GM18861 (cell line): Measurements from ENCODE around the gene ZFAND3.
"Not testable (repeated sequence)": the region's sequence is repeated elsewhere in the genome, so short reads cannot be mapped to it uniquely, and the experiment has no call there.

Source experiments
- ATAC-seq: cut with Tn5 transposase; IDR thresholded peaks from one replicate; pipeline ENCODE4 v1.9.1; 2021; ENCODE audit not compliant: unreplicated experiment

Gene ZFAND3

DNA sequence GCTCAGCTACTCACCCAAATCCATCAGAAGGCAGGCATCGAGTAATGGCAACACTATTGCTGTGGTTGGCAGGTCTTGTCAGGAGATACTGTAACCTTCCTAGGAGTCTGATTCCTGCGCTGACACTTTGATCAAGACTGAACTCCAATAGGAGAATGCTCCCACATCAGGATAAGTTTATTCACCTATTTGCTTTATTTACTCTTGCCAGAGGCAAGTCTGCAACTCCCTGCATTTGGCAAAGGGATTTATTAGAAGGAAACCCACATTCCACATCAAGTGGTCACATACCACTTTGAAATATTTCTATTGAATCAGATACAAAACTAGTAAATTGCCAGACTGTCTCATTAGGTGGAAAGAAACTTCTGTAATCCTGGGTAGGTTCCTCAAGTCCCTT, 43.5 kb downstream of the ZFAND3 start:
- no peak for ATAC-seq

GRCh38 chr6:37864250-37864649, 44.7 kb downstream of the ZFAND3 start:
- no peak for ATAC-seq

DNA sequence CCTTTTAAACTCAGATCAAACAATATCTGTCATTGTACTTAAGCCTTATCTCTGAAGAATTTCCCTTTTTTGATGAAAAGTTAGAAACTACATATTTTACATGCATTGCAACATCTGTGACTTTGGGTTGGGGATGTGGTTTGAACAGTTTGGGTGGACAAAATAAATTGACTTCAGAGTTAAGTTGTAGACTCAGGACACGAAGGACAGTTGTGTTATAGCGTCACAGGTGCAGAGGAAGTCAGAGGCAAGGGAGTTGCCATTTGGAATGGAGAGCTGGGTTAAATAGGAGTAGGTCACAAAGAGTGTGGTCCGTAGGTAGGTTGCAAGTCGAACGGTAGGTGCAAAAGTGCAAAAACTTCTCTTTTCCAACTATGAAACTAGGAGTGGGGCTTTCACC, 46.0 kb downstream of the ZFAND3 start:
- ATAC-seq: no peak

- ATAC-seq: no peak
These were observed 47.3 kb downstream of the ZFAND3 start for GRCh38 chr6:37866590-37867507.

DNA sequence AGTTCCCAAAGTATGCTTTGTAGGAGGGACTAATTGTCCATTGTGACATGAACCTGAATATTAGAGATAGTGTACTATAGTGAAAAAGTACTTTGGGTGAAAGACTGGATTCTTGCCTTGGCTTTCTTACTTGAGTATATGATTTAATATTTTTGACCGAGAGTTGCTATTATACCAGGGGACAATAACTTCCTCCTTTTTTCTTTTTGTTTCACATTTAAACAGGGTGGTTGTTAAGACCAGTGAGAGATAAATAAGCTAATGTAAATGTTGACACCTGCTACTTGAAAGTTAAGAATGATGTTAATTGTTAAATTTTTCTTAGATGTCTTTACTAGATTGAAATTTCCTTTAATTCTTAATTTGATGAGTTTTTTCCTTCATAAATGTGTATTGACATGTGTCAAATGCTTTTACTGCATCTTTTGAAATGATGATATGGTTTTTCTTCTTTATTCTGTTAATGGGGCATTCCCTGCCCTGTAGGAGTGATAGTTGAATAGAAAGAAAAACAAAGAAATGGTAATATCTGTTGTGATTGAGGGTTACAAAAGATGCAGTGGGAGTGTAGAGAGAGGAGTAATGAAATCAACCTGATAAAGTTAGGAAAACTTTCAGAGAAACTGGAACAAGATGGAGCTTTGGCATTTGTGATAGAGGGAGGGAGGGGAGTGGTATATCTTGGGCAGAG, 48.4 kb downstream of the ZFAND3 start:
- no peak for ATAC-seq

DNA sequence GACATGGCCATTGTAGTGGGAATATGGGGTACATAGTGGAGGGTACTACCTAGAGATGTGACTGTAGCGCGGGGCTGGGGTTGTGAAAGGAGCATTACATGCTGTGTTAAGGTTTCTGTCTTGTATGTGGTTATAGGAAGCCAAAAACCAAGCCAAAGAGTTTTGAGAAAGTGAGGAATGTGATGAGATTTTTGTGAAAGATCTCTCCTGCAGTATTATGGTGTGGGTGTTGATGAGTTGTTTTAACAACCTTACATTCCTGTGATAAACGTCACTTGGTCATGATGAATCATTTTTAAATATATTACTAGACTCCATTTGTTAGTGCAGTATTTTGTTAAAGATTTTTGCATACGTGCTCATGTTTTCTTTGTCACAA, 48.9 kb downstream of the ZFAND3 start:
- ATAC-seq: no peak

DNA sequence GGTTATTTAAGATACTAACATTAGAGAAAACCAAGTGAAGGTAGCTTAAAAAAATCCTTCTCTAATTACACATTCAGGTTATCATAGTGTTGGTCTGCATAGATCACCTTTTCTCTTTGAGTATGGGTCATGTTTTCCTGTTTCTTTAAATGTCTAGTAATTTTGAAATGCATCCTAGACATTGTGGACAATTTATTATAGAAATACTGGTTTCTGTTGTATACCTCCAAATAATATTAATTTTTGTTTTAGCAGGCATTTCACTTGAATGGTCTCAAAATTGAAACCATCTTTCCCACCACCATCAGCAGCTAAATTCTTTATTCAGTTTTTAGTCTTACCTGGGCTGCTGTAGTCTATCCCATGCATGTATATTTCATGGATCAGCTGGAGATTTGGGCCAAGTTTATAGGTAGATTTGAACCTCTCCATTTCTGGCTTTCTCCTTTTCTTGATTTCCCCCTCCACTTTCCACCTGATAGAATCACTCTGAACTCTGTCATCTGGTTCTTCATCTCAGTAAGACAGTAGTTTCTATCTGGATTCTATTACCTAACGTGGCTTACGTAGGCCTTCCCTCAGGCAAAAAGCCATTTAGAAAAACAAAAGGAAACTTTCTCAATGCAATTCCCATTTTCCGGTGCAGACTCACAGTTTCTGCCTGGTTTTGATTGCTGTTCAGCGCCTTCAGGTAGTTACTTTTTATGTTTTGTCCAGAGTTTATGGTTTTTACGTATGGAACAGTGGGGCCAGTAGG, 52.3 kb downstream of the ZFAND3 start:
- no peak for ATAC-seq

DNA sequence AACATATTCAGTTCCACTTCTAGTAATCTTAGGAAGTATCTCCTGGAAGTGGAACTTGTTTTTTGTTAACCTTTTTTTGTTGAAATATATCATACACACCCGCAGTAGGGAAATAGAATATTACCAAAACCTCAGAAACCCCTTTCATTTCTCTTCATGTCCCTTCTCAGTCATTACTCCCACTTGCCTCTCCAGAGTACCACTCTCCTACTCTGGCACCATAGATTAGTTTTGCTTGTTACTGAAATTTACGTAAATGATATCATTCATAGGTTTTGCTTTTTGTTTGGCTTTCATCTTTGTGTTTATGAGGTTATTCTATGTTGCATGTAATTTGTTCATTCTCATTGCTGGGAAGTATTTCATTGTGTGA, 52.8 kb downstream of the ZFAND3 start:
- ATAC-seq: no peak

DNA sequence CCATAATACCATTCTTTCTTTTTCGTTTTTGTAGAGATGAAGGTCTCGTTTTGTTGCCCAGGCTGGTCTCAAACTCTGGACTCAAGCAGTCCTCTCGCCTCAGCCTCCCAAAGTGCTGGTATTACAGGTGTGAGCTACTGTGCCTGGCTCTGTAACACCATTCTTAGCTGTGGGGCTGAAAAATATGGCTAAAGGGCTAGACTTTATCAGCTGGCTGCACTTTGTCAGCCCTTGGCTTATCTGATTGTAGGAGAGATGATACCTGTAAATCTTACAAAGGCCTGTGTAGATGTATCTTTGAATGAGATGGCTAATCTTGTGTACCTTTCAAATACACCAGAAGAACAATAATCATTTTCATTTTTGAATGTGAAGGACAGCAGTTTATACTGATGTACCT, 55.2 kb downstream of the ZFAND3 start:
- ATAC-seq: no peak

- ATAC-seq: no peak
These were observed 56.2 kb downstream of the ZFAND3 start for GRCh38 chr6:37875561-37876309.

GRCh38 chr6:37876843-37877242, 57.3 kb downstream of the ZFAND3 start:
- ATAC-seq: no peak

GRCh38 chr6:37877373-37878149, 58.0 kb downstream of the ZFAND3 start:
- no peak for ATAC-seq

DNA sequence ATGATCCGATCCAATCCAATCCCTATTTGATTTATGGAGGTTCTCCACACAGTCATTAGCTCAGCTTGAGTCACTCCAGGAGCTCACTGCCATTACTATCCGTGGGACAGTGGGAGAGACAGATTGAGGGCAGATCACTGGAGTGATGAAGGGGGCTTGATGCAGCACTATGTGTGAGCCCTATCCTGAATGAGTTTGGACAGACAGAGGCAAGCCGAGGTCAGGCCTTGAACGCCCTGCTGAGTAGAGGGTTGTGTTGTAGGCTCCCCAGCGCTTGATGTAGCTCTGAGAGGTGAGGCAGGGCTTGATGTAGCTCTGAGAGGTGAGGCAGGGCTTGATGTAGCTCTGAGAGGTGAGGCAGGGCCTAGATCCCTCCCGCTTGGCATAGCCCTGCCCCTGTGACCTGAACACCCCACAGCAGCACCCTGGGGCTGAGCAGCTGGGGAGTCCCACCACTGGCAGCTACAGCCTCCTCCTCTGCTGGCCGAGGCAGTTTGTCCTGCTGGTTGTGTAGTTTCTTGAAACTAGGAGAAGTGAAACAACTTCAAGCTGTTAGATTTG, 58.7 kb downstream of the ZFAND3 start:
- no peak for ATAC-seq

DNA sequence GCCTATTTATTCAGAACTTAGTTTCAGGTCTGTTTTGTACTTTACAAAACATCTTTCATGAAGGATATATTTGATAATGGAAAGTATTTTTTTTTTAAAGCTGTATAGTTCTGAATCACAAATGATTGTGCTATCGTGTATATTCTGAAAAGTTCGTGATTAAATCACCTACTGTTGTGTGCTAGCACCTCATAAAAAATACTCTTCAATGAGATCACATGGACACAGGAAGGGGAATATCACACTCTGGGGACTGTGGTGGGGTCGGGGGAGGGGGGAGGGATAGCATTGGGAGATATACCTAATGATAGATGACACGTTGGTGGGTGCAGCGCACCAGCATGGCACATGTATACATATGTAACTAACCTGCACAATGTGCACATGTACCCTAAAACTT, 61.1 kb downstream of the ZFAND3 start:
- ATAC-seq: not testable (repeated sequence)

- no peak for ATAC-seq
These were observed 62.8 kb downstream of the ZFAND3 start for GRCh38 chr6:37882292-37882691.

- ATAC-seq: no peak
These were observed 63.3 kb downstream of the ZFAND3 start for GRCh38 chr6:37882724-37883413.

DNA sequence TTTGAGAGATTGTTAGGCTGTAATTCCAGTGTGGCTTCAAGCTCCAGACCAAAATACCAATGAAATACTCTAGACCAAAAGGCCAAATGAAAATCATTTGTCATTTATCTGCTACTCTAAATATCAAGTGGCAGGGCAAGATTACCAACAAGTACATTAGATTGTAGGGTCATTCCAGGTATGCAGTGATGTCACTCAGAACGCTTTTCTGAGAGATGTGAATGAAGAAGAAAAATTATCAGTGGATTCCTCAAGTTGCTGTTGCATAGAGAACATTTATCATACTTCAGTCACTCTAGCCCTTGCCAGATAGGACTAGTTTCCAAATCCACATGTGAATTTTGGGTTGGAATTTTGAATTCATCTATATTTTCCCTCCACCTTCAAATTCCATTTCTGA, 65.0 kb downstream of the ZFAND3 start:
- ATAC-seq: no peak

- no peak for ATAC-seq
These were observed 69.5 kb downstream of the ZFAND3 start for GRCh38 chr6:37889051-37889450.

- ATAC-seq: no peak
These were observed 70.0 kb downstream of the ZFAND3 start for GRCh38 chr6:37889486-37889885.
